Gastroesophageal sphincter (tissue), 3 donors: Measurements from ENCODE around the gene EEF1AKMT3.

ENCODE experiments used
- EP300 ChIP-seq: sonication (generic); formaldehyde crosslinking; IDR thresholded peaks from one replicate; pipeline ENCODE4 v1.6.1; 2017; ENCODE audit warnings: antibody characterized with exemption, mild to moderate bottlenecking
- POLR2A ChIP-seq, 2 donors: fragments of 450-650 bp; IDR thresholded peaks; one replicate each; pipeline ENCODE4 v1.6.1; 2017; ENCODE audit warnings: antibody characterized with exemption in 2 of 2, mild to moderate bottlenecking in 2 of 2, moderate library complexity in 1 of 2
- POLR2AphosphoS5 ChIP-seq: sonication (generic); formaldehyde crosslinking; IDR thresholded peaks from one replicate; pipeline ENCODE4 v1.6.1; 2017; ENCODE audit warnings: antibody characterized with exemption
- TF ChIP-seq, protein P1 (sequence below), 4 experiments: fragments of 200-600 bp in 2 of 4; fragments of 450-650 bp in 2 of 4; sonication (generic) in 1 of 4; IDR thresholded peaks; one replicate each; pipeline ENCODE4 v1.5.1; 2017 to 2019; ENCODE audit warnings: antibody characterized with exemption in 4 of 4, mild to moderate bottlenecking in 2 of 4, moderate library complexity in 2 of 4

DNA sequence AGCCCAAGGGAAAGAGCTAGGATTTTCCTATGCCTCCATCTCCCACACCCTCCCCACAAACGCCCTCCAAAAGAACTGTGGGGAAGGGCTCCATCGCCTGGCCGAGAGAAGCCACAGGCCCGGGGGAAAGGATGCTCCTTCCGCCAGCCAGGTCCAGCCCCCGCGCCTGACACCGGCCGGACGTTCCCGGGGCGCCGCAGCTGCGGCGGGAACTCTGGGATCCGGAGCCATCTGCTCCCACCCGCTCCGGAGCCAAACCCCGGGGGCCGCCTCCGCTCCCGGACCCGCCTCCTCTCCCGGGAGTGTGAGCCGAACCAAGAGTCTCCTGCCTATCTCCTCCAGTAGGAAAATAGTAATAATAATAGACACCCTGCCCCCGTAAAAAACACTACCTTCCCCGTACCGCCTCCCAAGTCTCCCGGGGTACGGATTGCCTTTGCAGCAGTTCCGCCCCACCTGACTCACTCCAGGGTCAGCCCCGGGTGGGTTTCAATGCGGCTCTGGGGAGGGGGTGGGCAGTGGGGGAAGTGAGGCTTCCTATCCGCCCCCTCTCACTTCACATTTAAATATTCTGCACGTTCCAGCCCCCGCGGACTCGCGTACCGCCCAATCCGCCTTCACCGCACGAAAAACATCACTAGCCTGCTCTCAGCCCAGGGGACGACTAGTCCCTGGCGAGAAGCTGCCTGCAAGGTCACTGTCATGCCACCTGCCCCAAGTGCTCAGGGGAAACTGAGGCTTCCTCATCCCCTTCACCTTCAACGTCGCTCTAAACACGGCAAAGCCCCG is 36.3 kb upstream of the EEF1AKMT3 start:
- TF ChIP-seq POLR2A (IDR thresholded peaks at IDR 0.05), result no peak
- TF ChIP-seq, protein P1, sequence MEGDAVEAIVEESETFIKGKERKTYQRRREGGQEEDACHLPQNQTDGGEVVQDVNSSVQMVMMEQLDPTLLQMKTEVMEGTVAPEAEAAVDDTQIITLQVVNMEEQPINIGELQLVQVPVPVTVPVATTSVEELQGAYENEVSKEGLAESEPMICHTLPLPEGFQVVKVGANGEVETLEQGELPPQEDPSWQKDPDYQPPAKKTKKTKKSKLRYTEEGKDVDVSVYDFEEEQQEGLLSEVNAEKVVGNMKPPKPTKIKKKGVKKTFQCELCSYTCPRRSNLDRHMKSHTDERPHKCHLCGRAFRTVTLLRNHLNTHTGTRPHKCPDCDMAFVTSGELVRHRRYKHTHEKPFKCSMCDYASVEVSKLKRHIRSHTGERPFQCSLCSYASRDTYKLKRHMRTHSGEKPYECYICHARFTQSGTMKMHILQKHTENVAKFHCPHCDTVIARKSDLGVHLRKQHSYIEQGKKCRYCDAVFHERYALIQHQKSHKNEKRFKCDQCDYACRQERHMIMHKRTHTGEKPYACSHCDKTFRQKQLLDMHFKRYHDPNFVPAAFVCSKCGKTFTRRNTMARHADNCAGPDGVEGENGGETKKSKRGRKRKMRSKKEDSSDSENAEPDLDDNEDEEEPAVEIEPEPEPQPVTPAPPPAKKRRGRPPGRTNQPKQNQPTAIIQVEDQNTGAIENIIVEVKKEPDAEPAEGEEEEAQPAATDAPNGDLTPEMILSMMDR (IDR thresholded peaks at IDR 0.05), result peak in 2 of 4 experiments; percentile 10 to 20
- no peak for TF ChIP-seq EP300
- TF ChIP-seq POLR2AphosphoS5, result no peak
